ENCODE results near the gene TNFRSF17. TPM values are rescaled to one million over a fixed set of nuclear protein-coding genes. Genes with fewer than 3 reads are reported as not detected.
"Not testable (repeated sequence)": the region's sequence is repeated elsewhere in the genome, so short reads cannot be mapped to it uniquely, and the experiment has no call there.

Gene TNFRSF17
- total RNA-seq = not detected in 2 replicates

DNA sequence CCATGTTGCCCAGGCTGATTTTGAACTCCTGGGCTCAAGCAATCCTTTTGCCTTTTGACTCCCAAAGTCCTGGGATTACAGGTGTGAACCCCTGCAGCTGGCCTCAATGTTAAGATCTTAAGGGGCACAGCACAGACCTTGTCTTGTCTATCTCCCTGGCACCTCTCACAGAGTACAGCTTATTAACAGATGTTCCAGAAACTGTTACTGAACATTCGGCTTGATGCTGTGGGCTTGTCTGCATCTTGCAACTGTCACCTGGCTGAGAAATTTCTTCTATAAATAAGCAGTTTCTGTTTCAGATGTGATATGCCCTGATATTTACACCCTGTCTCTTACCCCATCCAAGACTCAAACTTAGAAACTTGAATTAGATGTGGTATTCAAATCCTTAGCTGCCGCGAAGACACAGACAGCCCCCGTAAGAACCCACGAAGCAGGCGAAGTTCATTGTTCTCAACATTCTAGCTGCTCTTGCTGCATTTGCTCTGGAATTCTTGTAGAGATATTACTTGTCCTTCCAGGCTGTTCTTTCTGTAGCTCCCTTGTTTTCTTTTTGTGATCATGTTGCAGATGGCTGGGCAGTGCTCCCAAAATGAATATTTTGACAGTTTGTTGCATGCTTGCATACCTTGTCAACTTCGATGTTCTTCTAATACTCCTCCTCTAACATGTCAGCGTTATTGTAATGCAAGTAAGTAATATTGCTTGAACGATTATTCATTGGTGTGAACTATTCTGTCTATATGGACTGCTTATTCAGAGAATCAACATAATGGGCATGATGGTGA lies at the start of gene TNFRSF17:
TNFRSF17 (plus strand) TSS at position 450 of the 791 bp plus-strand sequence; CDS start at position 565, 115 bp downstream.
- H3K27me3 Mint-ChIP-seq = no peaks in the 10 kb centered on the region
- H3K27ac Mint-ChIP-seq = no peak within 1 kb of the TSS
- no peaks in the 10 kb centered on the region for H3K36me3 Mint-ChIP-seq (ENCODE audit: low read depth)
- H3K9me3 Mint-ChIP-seq = no peaks in the 10 kb centered on the region
- DNase-seq = no peak
- no peaks in the 10 kb centered on the region for H3K4me1 Mint-ChIP-seq
- H3K4me3 Mint-ChIP-seq = no peak within 1 kb of the TSS
- intact Hi-C loops (cut with micrococcal nuclease) = no loop called here

DNA sequence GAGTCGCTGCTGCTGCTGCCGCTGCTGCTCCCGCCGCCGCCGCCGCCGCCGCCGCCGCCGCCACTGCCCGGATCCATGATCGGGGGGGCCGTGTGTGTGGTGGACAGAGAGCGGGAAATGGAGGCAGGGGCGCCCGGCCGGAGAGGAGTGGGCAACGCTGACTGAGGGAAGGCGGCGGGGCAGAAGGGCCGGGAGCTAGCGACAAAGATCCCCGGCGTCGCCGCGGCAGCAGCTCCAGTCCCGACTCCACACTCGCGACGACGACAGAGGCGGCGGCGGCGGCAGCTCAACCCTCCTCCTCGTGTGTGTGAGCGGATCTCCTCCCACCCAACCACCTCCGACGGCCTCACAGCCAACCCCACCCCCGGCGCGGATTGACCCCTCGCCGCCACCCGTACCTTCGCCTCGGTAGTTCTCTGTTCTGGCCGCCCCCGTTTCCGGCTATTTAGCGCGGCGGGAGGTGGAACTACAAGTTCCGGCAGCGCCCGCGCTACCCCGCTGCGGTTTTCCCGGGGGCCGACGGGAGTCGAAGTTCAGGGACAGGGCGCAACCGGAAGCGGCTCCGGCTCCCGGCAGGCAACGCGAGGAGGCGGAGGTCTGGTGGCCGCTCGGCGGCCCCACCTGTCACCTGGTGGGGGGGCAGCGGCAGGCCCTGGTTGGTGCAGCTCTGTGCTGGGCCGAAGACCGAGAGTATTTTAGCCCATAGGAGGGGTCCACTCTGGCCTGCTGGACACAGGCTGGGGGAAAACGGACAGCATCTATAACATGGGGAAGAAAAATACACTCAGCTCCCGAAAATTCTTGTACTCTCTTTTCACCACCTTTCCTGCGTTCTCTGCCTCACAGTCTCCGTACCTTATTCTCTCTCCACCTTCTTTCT lies 49.1 kb upstream of the TNFRSF17 start, which contains the start of gene GSPT1:
GSPT1 (minus strand) TSS at position 313 of the 880 bp plus-strand sequence; CDS start at position 77, 236 bp downstream.
- Mint-ChIP-seq H3K36me3 (ENCODE audit: low read depth) (peaks cover 25% of the 10 kb centered on the region), H3K9me3 (no peaks in the 10 kb centered on the region), H3K27ac (peak within 1 kb of the TSS; percentile 97), H3K27me3 (peaks cover 11% of the 10 kb centered on the region), H3K4me1 (peaks cover 33% of the 10 kb centered on the region), H3K4me3 (peak within 1 kb of the TSS; percentile 95)
- intact Hi-C loops (cut with micrococcal nuclease) = loop anchor here (1.0 to 10.0 kb wide), 8 partner anchors 60 to 1171 kb away; partner anchors contain the start of genes CLEC16A, DEXI, LITAF and NUBP1
- peak; percentile 100 for DNase-seq

DNA sequence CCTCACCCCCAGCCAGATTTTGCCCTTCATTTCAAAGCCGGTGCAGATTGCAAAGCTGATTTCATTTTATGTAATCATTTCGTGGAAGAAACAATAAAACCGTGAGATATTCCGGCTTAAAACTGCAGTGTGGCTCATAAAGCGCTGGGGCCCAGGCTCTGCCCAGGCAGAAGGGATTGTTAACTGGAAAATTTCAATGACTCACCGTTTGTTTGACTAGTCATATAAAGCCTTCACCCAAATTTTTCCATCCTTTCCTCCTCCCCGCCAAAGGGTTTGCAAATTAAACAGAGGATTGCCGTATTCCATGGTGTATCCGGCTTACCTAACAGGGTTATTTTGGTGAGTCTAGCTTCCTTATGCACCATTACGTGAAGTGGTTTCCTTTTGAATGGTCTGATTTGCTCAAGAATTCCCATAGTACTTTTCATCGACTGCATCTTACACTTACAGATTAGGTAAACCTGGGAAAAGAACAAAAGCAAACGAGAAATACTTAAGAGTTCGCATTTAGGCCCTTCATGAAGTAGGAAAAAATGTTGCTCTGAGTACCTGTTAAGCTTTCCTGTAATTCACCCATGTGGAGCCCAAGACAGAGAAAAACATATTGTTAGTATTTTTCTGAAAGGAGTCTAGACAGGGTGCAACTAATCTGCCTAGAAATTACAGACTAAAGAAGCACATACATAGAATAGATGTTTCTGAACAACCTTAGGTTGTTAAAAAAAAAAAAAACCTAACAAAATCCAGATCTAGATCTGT lies 48.3 kb upstream of the TNFRSF17 start:
- Mint-ChIP-seq H3K4me1 (peaks cover 32% of the 10 kb centered on the region), H3K36me3 (ENCODE audit: low read depth) (peaks cover 25% of the 10 kb centered on the region), H3K9me3 (no peaks in the 10 kb centered on the region), H3K27ac (peak overlapping the region; percentile 97), H3K4me3 (peak overlapping the region; percentile 92), H3K27me3 (peaks cover 11% of the 10 kb centered on the region)
- DNase-seq = no peak
- intact Hi-C loops (cut with micrococcal nuclease) = loop anchor here (1.0 to 10.0 kb wide), 8 partner anchors 60 to 1172 kb away; partner anchors contain the start of genes CLEC16A, DEXI, LITAF and NUBP1

DNA sequence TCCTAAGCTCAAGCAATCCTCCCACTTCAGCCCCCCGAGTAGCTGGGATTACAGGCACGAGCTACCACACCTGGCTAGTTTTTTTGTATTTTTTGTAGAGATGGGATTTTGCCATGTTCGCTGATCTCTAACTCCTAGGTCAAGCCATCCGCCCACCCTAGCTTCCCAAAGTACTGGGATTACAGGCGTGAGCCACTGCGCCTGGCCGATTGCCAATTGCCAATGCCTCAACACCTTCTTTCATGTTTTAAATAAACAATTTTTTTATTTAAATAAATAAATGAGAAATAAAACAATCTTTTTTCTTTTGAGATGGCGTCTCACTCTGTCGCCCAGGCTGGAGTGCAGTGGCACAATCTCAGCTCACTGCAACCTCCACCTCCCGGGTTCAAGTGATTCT lies 41.0 kb upstream of the TNFRSF17 start:
- H3K27ac Mint-ChIP-seq, H3K4me1 Mint-ChIP-seq: not testable (repeated sequence)

DNA sequence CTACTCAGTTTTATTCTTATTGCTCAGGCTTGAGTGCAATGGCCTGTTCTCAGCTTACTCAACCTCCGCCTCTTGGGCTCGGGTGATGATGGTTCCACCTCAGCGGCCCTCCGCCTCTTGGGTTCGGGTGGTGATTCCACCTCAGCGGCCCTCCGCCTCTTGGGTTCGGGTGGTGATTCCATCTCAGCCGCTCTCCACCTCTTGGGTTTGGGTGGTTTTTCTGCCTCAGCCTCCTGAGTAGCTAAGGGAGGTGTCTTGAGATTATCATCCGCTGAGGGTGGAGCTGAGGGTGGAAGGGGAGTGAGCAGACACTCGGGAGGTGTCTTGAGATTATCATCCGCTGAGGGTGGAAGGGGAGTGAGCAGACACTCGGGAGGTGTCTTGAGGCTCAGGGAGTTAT lies 37.7 kb upstream of the TNFRSF17 start:
- H3K9me3 Mint-ChIP-seq; H3K27ac Mint-ChIP-seq; DNase-seq; H3K27me3 Mint-ChIP-seq; H3K36me3 Mint-ChIP-seq (ENCODE audit: low read depth); H3K4me3 Mint-ChIP-seq; intact Hi-C loops (cut with micrococcal nuclease); H3K4me1 Mint-ChIP-seq: not testable (repeated sequence)

More for the DNA sequence above, 41.0 kb upstream of the TNFRSF17 start:
- H3K36me3 Mint-ChIP-seq (ENCODE audit: low read depth); H3K27me3 Mint-ChIP-seq; DNase-seq; H3K4me3 Mint-ChIP-seq; H3K9me3 Mint-ChIP-seq; intact Hi-C loops (cut with micrococcal nuclease): not testable (repeated sequence)

DNA sequence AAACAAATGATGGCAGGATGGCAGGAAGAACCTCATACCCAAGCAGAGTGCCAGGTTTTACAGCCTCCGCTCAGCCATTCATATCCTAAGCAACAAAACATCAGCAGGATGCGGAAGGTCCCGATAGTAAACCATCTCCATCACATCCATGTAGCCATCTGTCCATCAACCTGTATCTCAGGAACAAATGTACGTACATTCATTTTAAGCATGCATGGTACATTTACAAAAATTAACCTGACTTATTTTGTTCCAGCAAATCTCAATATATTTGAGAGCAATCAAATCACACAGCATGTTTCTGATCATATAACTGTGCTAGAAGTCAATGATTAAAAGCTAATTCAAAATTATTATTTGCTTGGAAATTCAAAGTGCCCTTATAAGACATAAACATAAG lies 23.1 kb upstream of the TNFRSF17 start, which contains the start of gene NPIPB2:
NPIPB2 (minus strand) TSS at position 101 of the 400 bp plus-strand sequence; CDS start at position 101, 0 bp downstream.
- H3K27me3 Mint-ChIP-seq; intact Hi-C loops (cut with micrococcal nuclease); H3K36me3 Mint-ChIP-seq (ENCODE audit: low read depth); DNase-seq; H3K27ac Mint-ChIP-seq; H3K4me3 Mint-ChIP-seq; H3K4me1 Mint-ChIP-seq; H3K9me3 Mint-ChIP-seq: not testable (repeated sequence)

DNA sequence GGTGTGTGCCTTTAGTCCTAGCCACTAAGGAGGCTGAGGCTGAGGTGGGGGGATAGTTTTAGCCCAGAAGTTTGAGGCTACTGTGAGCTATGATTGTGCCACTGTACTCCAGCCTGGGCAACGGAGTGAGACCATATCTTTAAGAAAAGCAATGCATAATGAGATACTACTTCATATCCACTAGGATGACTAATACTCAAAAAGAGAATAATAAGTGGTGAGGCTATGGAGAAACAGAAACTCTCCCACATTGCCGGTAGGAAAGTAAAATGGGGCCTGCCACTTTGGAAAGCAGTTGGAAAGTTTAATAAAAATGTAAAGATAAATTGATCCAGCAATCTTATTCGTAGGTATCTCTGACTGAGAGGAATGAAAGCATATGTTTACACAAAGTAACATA lies 18.6 kb upstream of the TNFRSF17 start:
- intact Hi-C loops (cut with micrococcal nuclease) = no loop called here
- DNase-seq = no peak
- Mint-ChIP-seq H3K9me3 (no peaks in the 10 kb centered on the region), H3K4me3 (no peak overlapping the region), H3K27me3 (no peaks in the 10 kb centered on the region), H3K27ac (no peak overlapping the region), H3K36me3 (ENCODE audit: low read depth) (no peaks in the 10 kb centered on the region), H3K4me1 (no peaks in the 10 kb centered on the region)

DNA sequence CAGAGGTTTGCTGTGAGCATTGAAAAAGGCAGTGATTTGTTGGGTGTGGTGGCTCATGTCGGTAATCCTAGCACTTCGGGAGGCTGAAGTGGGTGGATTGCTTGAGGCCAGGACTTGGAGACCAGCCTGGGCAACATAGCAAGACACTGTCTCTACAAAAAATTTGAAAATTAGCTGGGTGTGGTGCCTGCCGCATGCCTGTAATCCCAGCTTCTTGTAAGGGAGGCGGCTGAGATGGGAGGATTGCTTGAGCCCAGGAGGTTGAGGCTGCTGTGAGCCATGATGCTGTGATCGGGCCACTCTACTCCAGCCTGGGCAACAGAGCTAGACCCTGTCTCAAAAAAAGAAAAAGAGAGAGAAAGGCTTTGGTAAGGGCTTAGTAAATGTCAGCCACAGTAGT lies 16.2 kb upstream of the TNFRSF17 start:
- no peak overlapping the region for H3K4me3 Mint-ChIP-seq
- no peaks in the 10 kb centered on the region for H3K27me3 Mint-ChIP-seq
- intact Hi-C loops (cut with micrococcal nuclease) = loop anchor here (1.0 kb wide), 1 partner anchor 119 kb away; no protein-coding TSS in a partner anchor
- H3K36me3 Mint-ChIP-seq (ENCODE audit: low read depth) = no peaks in the 10 kb centered on the region
- no peak overlapping the region for H3K27ac Mint-ChIP-seq
- H3K9me3 Mint-ChIP-seq = no peaks in the 10 kb centered on the region
- H3K4me1 Mint-ChIP-seq = no peaks in the 10 kb centered on the region
- no peak for DNase-seq

DNA sequence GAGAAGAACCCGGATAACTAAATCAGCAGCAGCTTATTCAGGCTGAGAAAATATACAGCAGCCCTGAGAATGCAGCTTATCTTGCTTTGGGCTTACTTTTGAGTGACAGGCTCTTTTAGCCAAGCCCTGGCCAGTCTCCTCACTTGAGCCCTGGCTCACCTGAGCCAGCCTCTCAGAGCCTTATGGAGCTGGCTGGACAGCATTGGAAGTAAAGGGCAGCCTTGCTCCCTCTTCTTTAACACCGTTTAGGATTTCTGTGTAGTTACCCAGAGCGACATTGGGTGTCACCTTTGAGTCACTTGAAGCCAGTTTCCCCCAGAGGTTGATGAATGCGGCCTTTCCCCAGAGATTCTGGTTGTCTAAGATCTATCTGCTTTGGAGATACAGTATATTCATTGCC lies 15.5 kb upstream of the TNFRSF17 start:
- intact Hi-C loops (cut with micrococcal nuclease) = loop anchor here (1.0 kb wide), 1 partner anchor 119 kb away; no protein-coding TSS in a partner anchor
- H3K4me3 Mint-ChIP-seq = no peak overlapping the region
- no peaks in the 10 kb centered on the region for H3K27me3 Mint-ChIP-seq
- no peaks in the 10 kb centered on the region for H3K4me1 Mint-ChIP-seq
- H3K36me3 Mint-ChIP-seq (ENCODE audit: low read depth) = no peaks in the 10 kb centered on the region
- DNase-seq = peak; percentile 68
- H3K27ac Mint-ChIP-seq = no peak overlapping the region
- no peaks in the 10 kb centered on the region for H3K9me3 Mint-ChIP-seq

DNA sequence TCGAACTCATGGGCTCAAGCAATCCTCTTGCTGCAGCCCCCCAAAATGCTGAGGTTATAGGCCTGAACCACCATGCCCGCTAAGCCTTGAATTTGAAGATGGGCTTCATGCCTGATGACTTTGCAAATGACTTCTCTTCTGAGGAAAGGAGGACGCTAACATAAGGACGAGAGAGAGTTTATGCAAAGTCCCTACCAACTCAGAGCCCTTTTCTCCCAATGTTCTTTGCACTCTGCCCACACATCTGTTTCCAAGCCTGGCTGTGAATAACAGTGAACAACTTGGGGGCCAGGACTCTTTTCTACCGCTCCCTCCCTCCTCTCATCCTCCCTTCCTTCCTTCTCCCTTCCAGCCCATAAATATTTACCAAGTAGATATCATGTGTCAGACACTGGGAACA lies 14.6 kb upstream of the TNFRSF17 start:
- no peak overlapping the region for H3K27ac Mint-ChIP-seq
- no peak overlapping the region for H3K4me3 Mint-ChIP-seq
- H3K9me3 Mint-ChIP-seq = no peaks in the 10 kb centered on the region
- intact Hi-C loops (cut with micrococcal nuclease) = no loop called here
- H3K4me1 Mint-ChIP-seq = no peaks in the 10 kb centered on the region
- no peaks in the 10 kb centered on the region for H3K27me3 Mint-ChIP-seq
- H3K36me3 Mint-ChIP-seq (ENCODE audit: low read depth) = no peaks in the 10 kb centered on the region
- no peak for DNase-seq

DNA sequence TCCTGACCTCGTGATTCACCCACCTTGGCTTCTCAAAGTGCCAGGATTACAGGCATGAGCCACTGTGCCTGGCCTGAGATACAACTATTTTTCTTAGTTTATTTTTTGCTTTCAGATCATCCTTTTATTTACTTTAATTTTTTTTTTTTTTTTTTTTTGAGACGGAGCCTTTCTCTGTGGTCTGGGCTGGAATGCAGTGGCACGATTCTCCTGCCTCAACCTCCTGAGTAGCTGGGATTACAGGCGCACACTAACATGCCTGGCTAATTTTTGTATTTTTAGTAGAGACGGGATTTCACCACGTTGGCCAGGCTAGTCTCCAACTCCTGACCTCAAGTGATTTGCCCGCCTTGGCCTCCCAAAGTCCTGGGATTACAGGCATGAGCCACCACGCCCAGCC lies 11.4 kb upstream of the TNFRSF17 start:
- H3K4me3 Mint-ChIP-seq; H3K4me1 Mint-ChIP-seq; H3K27ac Mint-ChIP-seq; H3K36me3 Mint-ChIP-seq (ENCODE audit: low read depth); intact Hi-C loops (cut with micrococcal nuclease); DNase-seq; H3K9me3 Mint-ChIP-seq; H3K27me3 Mint-ChIP-seq: not testable (repeated sequence)

DNA sequence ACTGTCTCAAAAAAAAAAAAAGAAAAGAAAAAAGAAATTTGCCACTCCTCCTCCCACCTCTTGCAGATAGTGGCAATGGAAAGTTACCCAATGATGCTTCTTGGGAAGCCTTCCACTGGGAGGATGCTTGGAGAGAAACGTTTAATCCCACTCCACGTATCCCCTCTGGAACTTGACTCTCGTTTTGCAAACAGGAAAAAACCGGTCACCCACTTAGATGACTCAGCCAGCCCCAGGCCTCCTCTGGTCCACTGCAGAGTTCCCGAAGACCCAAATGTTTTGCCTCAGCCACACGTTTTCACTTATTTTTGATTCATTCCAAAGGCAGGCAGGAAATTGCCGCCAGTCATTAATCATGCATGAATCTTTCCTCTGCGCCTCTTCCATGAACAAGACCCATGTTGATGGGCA lies 9.3 kb upstream of the TNFRSF17 start:
- no peaks in the 10 kb centered on the region for H3K36me3 Mint-ChIP-seq (ENCODE audit: low read depth)
- H3K27me3 Mint-ChIP-seq = no peaks in the 10 kb centered on the region
- no peak overlapping the region for H3K4me3 Mint-ChIP-seq

DNA sequence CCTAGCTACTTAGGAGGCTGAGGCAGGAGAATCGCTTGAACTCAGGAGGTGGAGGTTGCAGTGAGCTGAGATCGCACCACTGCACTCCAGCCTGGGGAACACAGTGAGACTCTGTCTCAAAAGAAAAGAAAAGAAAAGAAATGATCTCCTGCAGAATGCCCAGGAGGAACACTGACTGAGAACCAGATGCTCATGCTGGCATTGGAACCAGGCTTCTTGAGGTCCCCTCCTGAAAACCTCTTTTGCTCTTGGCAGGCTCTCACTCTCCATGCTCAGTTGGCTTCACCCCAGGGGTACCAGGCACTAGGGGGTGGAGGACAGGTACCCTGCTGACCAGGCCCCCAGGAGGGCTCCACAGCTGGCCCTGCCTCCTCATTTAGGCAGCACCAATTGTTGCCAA lies 8.5 kb upstream of the TNFRSF17 start:
- intact Hi-C loops (cut with micrococcal nuclease) = no loop called here
- H3K9me3 Mint-ChIP-seq = no peaks in the 10 kb centered on the region
- DNase-seq = no peak
- H3K4me1 Mint-ChIP-seq = no peaks in the 10 kb centered on the region
- no peaks in the 10 kb centered on the region for H3K27me3 Mint-ChIP-seq
- H3K27ac Mint-ChIP-seq = no peak overlapping the region
- no peak overlapping the region for H3K4me3 Mint-ChIP-seq
- no peaks in the 10 kb centered on the region for H3K36me3 Mint-ChIP-seq (ENCODE audit: low read depth)

More for the DNA sequence above, 9.3 kb upstream of the TNFRSF17 start:
- Mint-ChIP-seq H3K27ac (no peak overlapping the region), H3K9me3 (no peaks in the 10 kb centered on the region), H3K4me1 (no peaks in the 10 kb centered on the region)
- intact Hi-C loops (cut with micrococcal nuclease) = no loop called here
- no peak for DNase-seq

All from activated CD4-positive, alpha-beta T cell treated with anti-CD3 and anti-CD28 coated beads, Interleukin-2, amount 10 ng/mL, durations not matched to agents 24 days and 14 days (primary cell).